K562 (cell line): ENCODE results near the gene MYLK3. TPM values are rescaled to one million over a fixed set of nuclear protein-coding genes. Genes with fewer than 3 reads are reported as not detected.

Source experiments
- polyA plus RNA-seq, 8 experiments: library from polyadenylated mRNA; depleted of rRNA in 4 of 8; stranded (reverse) in 5 of 8; unstranded in 3 of 8; fragments of >200 nt; fragmentation: Nextera tagmentation in 2 of 8; fragmentation: Illumina TruSeq in 1 of 8; extraction: Ambion mirVana in 2 of 8; extraction: Trizol in 1 of 8; gene quantifications; 2 replicates each; pipeline versions ENCODE4 v1.2.1 to v1.2.3, GENCODE V29; 2011 to 2014; ENCODE audit warnings: inconsistent platforms in 1 of 8, missing spikeins in 1 of 8
- total RNA-seq, 7 experiments: library from RNA; depleted of rRNA in 6 of 7; stranded (reverse); fragments of >200 nt in 6 of 7; fragmentation: Illumina TruSeq in 2 of 7; extraction: Trizol in 2 of 7; gene quantifications; 2 replicates each; pipeline versions ENCODE4 v1.2.1 to v1.2.3, GENCODE V29; 2011 to 2021; ENCODE audit warnings: low replicate concordance in 1 of 7
- TF ChIP-seq, protein P1 (sequence below): fragments of 450-650 bp; IDR thresholded peaks from 2 replicates; pipeline ENCODE4 v1.6.1; 2016; ENCODE audit warnings: mild to moderate bottlenecking, moderate library complexity
- TF ChIP-seq, protein P2 (sequence below): sonication (generic); formaldehyde crosslinking; IDR thresholded peaks from 2 replicates; pipeline ENCODE4 v1.8.1; 2022; ENCODE audit warnings: missing genetic modification reagents

The MYLK3 gene
- total and polyA plus RNA-seq, 9 of the 15 experiments (the other 6 are each of a cell fraction or from before 2014, with no cell fraction given) = 0.69 to 10.7 (median 4.7) TPM

DNA sequence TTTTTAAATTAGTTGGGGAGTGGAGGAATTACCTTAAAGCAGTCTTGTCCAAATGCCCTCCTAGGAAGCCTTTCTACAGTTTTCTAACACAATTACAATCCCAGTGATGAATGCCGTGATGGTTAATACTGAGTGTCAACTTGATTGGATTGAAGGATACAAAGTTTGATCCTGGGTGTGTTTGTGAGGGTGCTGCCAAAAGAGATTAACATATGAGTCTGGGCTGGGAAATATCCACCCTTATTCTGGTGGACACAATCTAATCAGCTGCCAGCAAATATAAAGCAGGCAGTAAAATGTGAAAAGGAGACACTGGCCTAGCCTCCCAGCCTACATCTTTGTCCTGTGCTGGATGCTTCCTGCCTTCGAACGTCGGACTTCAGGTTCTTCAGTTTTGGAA is 46.5 kb downstream of the MYLK3 start (continued):
- TF ChIP-seq, protein P1, sequence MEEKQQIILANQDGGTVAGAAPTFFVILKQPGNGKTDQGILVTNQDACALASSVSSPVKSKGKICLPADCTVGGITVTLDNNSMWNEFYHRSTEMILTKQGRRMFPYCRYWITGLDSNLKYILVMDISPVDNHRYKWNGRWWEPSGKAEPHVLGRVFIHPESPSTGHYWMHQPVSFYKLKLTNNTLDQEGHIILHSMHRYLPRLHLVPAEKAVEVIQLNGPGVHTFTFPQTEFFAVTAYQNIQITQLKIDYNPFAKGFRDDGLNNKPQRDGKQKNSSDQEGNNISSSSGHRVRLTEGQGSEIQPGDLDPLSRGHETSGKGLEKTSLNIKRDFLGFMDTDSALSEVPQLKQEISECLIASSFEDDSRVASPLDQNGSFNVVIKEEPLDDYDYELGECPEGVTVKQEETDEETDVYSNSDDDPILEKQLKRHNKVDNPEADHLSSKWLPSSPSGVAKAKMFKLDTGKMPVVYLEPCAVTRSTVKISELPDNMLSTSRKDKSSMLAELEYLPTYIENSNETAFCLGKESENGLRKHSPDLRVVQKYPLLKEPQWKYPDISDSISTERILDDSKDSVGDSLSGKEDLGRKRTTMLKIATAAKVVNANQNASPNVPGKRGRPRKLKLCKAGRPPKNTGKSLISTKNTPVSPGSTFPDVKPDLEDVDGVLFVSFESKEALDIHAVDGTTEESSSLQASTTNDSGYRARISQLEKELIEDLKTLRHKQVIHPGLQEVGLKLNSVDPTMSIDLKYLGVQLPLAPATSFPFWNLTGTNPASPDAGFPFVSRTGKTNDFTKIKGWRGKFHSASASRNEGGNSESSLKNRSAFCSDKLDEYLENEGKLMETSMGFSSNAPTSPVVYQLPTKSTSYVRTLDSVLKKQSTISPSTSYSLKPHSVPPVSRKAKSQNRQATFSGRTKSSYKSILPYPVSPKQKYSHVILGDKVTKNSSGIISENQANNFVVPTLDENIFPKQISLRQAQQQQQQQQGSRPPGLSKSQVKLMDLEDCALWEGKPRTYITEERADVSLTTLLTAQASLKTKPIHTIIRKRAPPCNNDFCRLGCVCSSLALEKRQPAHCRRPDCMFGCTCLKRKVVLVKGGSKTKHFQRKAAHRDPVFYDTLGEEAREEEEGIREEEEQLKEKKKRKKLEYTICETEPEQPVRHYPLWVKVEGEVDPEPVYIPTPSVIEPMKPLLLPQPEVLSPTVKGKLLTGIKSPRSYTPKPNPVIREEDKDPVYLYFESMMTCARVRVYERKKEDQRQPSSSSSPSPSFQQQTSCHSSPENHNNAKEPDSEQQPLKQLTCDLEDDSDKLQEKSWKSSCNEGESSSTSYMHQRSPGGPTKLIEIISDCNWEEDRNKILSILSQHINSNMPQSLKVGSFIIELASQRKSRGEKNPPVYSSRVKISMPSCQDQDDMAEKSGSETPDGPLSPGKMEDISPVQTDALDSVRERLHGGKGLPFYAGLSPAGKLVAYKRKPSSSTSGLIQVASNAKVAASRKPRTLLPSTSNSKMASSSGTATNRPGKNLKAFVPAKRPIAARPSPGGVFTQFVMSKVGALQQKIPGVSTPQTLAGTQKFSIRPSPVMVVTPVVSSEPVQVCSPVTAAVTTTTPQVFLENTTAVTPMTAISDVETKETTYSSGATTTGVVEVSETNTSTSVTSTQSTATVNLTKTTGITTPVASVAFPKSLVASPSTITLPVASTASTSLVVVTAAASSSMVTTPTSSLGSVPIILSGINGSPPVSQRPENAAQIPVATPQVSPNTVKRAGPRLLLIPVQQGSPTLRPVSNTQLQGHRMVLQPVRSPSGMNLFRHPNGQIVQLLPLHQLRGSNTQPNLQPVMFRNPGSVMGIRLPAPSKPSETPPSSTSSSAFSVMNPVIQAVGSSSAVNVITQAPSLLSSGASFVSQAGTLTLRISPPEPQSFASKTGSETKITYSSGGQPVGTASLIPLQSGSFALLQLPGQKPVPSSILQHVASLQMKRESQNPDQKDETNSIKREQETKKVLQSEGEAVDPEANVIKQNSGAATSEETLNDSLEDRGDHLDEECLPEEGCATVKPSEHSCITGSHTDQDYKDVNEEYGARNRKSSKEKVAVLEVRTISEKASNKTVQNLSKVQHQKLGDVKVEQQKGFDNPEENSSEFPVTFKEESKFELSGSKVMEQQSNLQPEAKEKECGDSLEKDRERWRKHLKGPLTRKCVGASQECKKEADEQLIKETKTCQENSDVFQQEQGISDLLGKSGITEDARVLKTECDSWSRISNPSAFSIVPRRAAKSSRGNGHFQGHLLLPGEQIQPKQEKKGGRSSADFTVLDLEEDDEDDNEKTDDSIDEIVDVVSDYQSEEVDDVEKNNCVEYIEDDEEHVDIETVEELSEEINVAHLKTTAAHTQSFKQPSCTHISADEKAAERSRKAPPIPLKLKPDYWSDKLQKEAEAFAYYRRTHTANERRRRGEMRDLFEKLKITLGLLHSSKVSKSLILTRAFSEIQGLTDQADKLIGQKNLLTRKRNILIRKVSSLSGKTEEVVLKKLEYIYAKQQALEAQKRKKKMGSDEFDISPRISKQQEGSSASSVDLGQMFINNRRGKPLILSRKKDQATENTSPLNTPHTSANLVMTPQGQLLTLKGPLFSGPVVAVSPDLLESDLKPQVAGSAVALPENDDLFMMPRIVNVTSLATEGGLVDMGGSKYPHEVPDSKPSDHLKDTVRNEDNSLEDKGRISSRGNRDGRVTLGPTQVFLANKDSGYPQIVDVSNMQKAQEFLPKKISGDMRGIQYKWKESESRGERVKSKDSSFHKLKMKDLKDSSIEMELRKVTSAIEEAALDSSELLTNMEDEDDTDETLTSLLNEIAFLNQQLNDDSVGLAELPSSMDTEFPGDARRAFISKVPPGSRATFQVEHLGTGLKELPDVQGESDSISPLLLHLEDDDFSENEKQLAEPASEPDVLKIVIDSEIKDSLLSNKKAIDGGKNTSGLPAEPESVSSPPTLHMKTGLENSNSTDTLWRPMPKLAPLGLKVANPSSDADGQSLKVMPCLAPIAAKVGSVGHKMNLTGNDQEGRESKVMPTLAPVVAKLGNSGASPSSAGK = no peak
- TF ChIP-seq, protein P2, sequence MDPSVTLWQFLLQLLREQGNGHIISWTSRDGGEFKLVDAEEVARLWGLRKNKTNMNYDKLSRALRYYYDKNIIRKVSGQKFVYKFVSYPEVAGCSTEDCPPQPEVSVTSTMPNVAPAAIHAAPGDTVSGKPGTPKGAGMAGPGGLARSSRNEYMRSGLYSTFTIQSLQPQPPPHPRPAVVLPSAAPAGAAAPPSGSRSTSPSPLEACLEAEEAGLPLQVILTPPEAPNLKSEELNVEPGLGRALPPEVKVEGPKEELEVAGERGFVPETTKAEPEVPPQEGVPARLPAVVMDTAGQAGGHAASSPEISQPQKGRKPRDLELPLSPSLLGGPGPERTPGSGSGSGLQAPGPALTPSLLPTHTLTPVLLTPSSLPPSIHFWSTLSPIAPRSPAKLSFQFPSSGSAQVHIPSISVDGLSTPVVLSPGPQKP (CRISPR knock-in tag) = no peak
